OCI-LY3 (cell line): ENCODE data around the gene KDM2A.

ENCODE experiments used
- H2AFZ ChIP-seq: fragments of 200-600, 300-600 bp; shearing (Covaris generic); 2 replicates; pipeline ENCODE4 v1.6.0; 2014; ENCODE audit warnings: antibody characterized with exemption, low read depth, low read length
- H3K27ac ChIP-seq: fragments of 200-600, 300-600 bp; sonication (generic); 2 replicates; pipeline ENCODE4 v1.5.1; 2014; ENCODE audit warnings: mild to moderate bottlenecking, low read length, moderate library complexity, mixed read lengths
- H3K27me3 ChIP-seq: fragments of 200-600, 300-600 bp; sonication (generic); 2 replicates; pipeline ENCODE4 v1.6.1; 2014; ENCODE audit warnings: low read depth, low read length, mixed read lengths
- H3K36me3 ChIP-seq: fragments of 200-600, 300-600 bp; sonication (generic); replicated peaks from 2 replicates; pipeline ENCODE3; 2014; ENCODE audit warnings: low read depth, low read length, mixed read lengths
- H3K4me1 ChIP-seq: fragments of 300-600, 200-600 bp; sonication (generic); 2 replicates; pipeline ENCODE4 v1.6.1; 2014; ENCODE audit warnings: low read length, mixed read lengths
- H3K4me2 ChIP-seq: fragments of 200-600, 300-600 bp; sonication (generic); 2 replicates; pipeline ENCODE4 v1.6.1; 2014; ENCODE audit warnings: low read length, mixed read lengths
- H3K4me3 ChIP-seq: fragments of 300-600, 200-600 bp; sonication (generic); 2 replicates; pipeline ENCODE4 v1.5.1; 2014; ENCODE audit warnings: antibody characterized with exemption, mild to moderate bottlenecking, low read length, moderate library complexity
- H3K79me2 ChIP-seq: fragments of 300-600, 200-600 bp; shearing (Covaris generic); 2 replicates; pipeline ENCODE4 v1.6.1; 2014; ENCODE audit warnings: mild to moderate bottlenecking, low read length, mixed read lengths
- H3K9ac ChIP-seq: fragments of 300-600, 200-600 bp; shearing (Covaris generic); 2 replicates; pipeline ENCODE4 v1.6.0; 2014; ENCODE audit warnings: mild to moderate bottlenecking, low read length, moderate library complexity
- H3K9me3 ChIP-seq: fragments of 200-600, 300-600 bp; shearing (Covaris generic); 2 replicates; pipeline ENCODE4 v1.6.1; 2014; ENCODE audit warnings: low read length, mixed read lengths; ENCODE audit not compliant: insufficient read depth
- H4K20me1 ChIP-seq: fragments of 200-600, 300-600 bp; sonication (generic); 2 replicates; pipeline ENCODE4 v1.6.1; 2016; ENCODE audit warnings: low read length, mixed read lengths; ENCODE audit not compliant: insufficient read depth
- EZH2phosphoT487 ChIP-seq: fragments of 200-600 bp; shearing (Covaris generic); IDR thresholded peaks from 2 replicates; pipeline ENCODE4 v1.6.1; 2018; ENCODE audit warnings: antibody characterized with exemption, mixed run types, low read depth
- TF ChIP-seq, protein P1 (sequence below): fragments of 200-600, 300-600 bp; sonication (generic); IDR thresholded peaks from 2 replicates; pipeline ENCODE4 v1.5.1; 2014; ENCODE audit warnings: antibody characterized with exemption, low read length, low read depth

KDM2A gene

DNA sequence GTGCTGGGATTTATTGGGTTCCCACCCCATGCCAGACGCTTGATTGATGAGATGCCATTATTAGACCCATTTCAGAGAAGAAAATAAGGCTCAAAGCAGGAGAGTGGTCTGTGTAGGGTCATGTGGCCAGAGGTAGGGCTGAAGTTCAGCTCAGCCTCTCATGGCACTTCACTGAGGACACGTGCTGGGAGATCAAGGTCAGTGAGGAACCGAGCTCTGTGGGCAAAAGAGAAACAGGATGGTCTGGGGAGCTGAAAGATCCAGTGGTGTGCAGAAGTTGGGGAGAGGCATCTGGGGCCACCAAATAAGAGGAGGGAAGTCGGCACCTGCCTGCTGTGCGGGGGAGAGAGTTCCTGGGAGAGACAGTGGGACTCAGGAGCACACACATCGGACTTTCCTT lies 42.9 kb upstream of the KDM2A start:
- no peaks in the 10 kb centered on the region for H3K27me3 ChIP-seq

DNA sequence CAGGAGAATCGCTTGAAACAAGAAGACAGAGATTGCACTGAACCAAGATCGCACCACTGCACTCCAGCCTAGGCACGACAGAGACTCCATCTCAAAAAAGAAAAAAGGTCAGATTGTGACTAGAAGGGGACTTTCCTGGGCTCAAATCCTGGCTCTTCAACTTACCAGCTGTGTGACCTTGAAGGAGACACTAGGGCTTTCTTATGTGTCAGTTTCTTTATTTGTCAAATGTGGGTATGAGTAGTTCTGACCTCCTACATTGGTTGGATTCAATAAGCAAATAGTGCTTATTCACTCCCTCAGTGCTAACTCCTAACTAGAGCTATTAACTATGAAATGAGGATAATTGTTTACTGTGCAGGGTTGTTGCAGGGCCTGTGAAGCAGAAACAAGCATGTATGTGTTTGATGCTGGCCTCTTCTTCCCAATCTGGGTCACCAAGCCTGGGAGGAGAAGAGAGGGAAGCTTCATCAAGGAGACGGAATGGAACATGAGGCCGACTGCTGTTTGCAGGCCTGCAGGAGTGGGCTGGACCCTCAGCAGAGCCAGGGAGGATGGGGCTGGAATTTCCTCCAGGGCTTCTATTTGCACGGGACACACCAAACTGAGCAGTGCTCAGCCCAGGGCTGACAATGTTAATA lies 39.9 kb upstream of the KDM2A start:
- Histone ChIP-seq H3K4me3 (no peak overlapping the region), H3K9me3 (no peaks in the 10 kb centered on the region), H3K79me2 (peaks cover 4% of the 10 kb centered on the region; the same call in 1 of the 2 replicates), H2AFZ (no peak overlapping the region), H3K4me1 (peaks cover 41% of the 10 kb centered on the region), H3K36me3 (no peaks in the 10 kb centered on the region), H4K20me1 (no peaks in the 10 kb centered on the region), H3K4me2 (peak overlapping the region; percentile 32), H3K27me3 (no peaks in the 10 kb centered on the region), H3K9ac (no peak overlapping the region), H3K27ac (no peak overlapping the region)
- TF ChIP-seq, protein P1, sequence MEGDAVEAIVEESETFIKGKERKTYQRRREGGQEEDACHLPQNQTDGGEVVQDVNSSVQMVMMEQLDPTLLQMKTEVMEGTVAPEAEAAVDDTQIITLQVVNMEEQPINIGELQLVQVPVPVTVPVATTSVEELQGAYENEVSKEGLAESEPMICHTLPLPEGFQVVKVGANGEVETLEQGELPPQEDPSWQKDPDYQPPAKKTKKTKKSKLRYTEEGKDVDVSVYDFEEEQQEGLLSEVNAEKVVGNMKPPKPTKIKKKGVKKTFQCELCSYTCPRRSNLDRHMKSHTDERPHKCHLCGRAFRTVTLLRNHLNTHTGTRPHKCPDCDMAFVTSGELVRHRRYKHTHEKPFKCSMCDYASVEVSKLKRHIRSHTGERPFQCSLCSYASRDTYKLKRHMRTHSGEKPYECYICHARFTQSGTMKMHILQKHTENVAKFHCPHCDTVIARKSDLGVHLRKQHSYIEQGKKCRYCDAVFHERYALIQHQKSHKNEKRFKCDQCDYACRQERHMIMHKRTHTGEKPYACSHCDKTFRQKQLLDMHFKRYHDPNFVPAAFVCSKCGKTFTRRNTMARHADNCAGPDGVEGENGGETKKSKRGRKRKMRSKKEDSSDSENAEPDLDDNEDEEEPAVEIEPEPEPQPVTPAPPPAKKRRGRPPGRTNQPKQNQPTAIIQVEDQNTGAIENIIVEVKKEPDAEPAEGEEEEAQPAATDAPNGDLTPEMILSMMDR = no peak
- TF ChIP-seq EZH2phosphoT487 = no peak

More for the DNA sequence above, 42.9 kb upstream of the KDM2A start:
- Histone ChIP-seq H3K9ac (no peak overlapping the region), H3K36me3 (peaks cover 6% of the 10 kb centered on the region), H3K4me1 (peaks cover 35% of the 10 kb centered on the region), H2AFZ (no peak overlapping the region), H3K79me2 (no peaks in the 10 kb centered on the region), H3K4me2 (peak overlapping the region; percentile 23; the same call in 1 of the 2 replicates), H3K4me3 (no peak overlapping the region), H3K9me3 (no peaks in the 10 kb centered on the region), H4K20me1 (no peaks in the 10 kb centered on the region), H3K27ac (no peak overlapping the region)
- TF ChIP-seq, protein P1 = no peak
- TF ChIP-seq EZH2phosphoT487 = no peak

DNA sequence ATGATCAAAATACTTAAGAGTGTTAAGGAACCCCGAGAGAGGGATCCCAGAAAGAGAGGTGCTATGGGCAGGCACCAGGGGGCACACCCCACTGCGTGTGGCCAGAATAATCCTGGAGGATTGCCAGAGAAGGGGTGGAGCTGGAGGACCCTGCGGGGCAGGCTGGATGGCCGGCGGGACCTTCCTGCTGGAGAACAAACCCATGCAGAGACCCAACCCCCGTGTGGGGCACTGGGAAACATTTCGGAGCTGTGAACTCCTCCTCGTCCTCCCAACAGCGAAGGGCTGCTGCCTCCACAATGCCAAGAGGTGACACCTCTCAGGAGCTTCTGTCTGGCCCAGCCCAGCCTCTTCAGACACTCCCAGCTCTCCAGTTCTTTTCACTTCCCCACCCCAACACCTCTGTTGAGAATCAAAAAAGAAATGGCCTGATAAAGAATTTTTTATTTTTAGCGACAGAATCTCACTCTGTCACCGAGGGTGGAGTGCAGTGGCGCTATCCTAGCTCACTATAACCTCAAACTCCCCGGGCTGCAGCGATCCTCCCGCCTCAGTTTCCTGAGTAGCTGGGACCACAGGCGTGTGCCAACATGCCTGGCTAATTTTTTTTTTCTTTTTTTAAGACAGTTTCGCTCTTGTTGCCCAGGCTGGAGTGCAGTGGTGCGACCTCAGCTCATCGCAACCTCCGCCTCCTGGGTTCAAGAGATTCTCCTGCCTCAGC lies 36.8 kb upstream of the KDM2A start:
- H3K4me1 ChIP-seq = peaks cover 23% of the 10 kb centered on the region
- H2AFZ ChIP-seq = peak overlapping the region; percentile 72
- H4K20me1 ChIP-seq = no peaks in the 10 kb centered on the region
- peak overlapping the region; percentile 47 for H3K9ac ChIP-seq
- peak overlapping the region; percentile 95 for H3K4me2 ChIP-seq
- no peak overlapping the region for H3K27ac ChIP-seq
- H3K9me3 ChIP-seq = no peaks in the 10 kb centered on the region
- TF ChIP-seq, protein P1 = peak; percentile 29; the same call in 1 of the 2 replicates
- no peak for TF ChIP-seq EZH2phosphoT487
- no peaks in the 10 kb centered on the region for H3K27me3 ChIP-seq
- peaks cover 4% of the 10 kb centered on the region; the same call in 1 of the 2 replicates for H3K79me2 ChIP-seq
- peak overlapping the region; percentile 73 for H3K4me3 ChIP-seq
- H3K36me3 ChIP-seq = no peaks in the 10 kb centered on the region

DNA sequence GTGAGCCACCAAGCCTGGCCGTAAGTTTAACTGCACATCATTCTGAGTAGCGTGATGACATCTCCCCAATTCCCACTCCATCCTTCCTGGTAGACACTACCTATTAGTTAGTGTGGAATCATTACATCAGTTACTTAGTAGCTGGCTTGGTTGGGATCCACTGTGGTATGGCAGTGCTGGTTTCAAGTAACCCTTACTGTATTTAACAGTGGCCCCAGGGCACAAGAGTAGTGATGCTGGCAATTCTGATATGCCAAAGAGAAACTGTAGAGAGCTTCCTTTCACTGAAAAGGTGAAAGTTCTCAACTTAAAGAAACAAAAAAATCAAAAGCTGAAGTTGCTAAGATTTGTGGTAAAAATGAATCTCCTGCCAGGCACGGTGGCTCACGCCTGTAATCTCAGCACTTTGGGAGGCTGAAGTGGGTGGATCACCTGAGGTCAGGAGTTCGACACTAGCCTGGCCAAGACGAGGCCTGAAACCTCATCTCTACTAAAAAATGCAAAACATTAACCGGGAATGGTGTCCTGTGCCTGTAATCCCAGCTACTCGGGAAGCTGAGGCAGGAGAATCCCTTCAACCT lies 35.2 kb upstream of the KDM2A start:
- H3K36me3 ChIP-seq = no peaks in the 10 kb centered on the region
- no peaks in the 10 kb centered on the region for H3K9me3 ChIP-seq
- H3K9ac ChIP-seq = no peak overlapping the region
- H3K27ac ChIP-seq = no peak overlapping the region
- no peaks in the 10 kb centered on the region for H4K20me1 ChIP-seq
- no peak for TF ChIP-seq EZH2phosphoT487
- H3K27me3 ChIP-seq = no peaks in the 10 kb centered on the region
- H3K4me1 ChIP-seq = peaks cover 17% of the 10 kb centered on the region
- no peak overlapping the region for H2AFZ ChIP-seq
- H3K4me2 ChIP-seq = no peak overlapping the region
- no peak overlapping the region for H3K4me3 ChIP-seq
- H3K79me2 ChIP-seq = peaks cover 4% of the 10 kb centered on the region; the same call in 1 of the 2 replicates
